Measurements from ENCODE around the gene ADAMTS5. TPM values are rescaled to one million over a fixed set of nuclear protein-coding genes. Genes with fewer than 3 reads are reported as not detected.

ADAMTS5 gene
- total RNA-seq, 1 donor from 2014 or later, result 8.1 TPM

DNA sequence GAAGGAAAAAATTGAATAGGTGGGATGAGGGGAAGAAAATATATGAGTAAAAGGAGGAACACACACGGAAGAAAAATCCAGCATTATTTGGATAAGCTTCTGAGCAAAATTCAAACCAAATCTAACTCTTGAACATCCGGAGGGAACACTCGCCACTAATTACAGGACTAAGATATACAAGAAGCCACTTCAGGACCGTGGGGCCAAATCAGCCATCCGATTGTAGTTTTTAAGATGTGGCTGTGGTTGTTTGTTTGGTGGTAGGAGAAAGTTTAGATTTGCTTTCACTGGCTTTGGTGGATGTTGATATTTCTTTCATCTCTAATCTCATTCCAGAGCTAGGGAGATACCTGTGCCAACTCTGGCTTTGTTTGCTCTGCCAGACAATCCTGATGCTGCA is 78.0 kb downstream of the ADAMTS5 start:
- H3K4me1 Mint-ChIP-seq (ENCODE audit: unreplicated experiment), result no peaks in the 10 kb centered on the region
- H3K9me3 Mint-ChIP-seq, result peaks cover 9% of the 10 kb centered on the region
- H3K36me3 Mint-ChIP-seq, result peaks cover 3% of the 10 kb centered on the region
- no peak overlapping the region for H3K4me3 Mint-ChIP-seq
- peaks cover 3% of the 10 kb centered on the region for H3K27me3 Mint-ChIP-seq
- no peak overlapping the region for H3K27ac Mint-ChIP-seq
- no peak for DNase-seq (ENCODE audit: extremely low spot score, unreplicated experiment)
- TF ChIP-seq, protein P1, sequence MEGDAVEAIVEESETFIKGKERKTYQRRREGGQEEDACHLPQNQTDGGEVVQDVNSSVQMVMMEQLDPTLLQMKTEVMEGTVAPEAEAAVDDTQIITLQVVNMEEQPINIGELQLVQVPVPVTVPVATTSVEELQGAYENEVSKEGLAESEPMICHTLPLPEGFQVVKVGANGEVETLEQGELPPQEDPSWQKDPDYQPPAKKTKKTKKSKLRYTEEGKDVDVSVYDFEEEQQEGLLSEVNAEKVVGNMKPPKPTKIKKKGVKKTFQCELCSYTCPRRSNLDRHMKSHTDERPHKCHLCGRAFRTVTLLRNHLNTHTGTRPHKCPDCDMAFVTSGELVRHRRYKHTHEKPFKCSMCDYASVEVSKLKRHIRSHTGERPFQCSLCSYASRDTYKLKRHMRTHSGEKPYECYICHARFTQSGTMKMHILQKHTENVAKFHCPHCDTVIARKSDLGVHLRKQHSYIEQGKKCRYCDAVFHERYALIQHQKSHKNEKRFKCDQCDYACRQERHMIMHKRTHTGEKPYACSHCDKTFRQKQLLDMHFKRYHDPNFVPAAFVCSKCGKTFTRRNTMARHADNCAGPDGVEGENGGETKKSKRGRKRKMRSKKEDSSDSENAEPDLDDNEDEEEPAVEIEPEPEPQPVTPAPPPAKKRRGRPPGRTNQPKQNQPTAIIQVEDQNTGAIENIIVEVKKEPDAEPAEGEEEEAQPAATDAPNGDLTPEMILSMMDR (conservative IDR thresholded peaks at IDR 0.05), result no peak

GRCh38 chr21:26888256-26888655 is 78.6 kb downstream of the ADAMTS5 start:
- Mint-ChIP-seq H3K27ac (no peak overlapping the region), H3K4me3 (no peak overlapping the region), H3K27me3 (peaks cover 3% of the 10 kb centered on the region), H3K4me1 (ENCODE audit: unreplicated experiment) (no peaks in the 10 kb centered on the region), H3K36me3 (peaks cover 3% of the 10 kb centered on the region), H3K9me3 (peaks cover 9% of the 10 kb centered on the region)
- TF ChIP-seq, protein P1 (conservative IDR thresholded peaks at IDR 0.05), result no peak
- no peak for DNase-seq (ENCODE audit: extremely low spot score, unreplicated experiment)

DNA sequence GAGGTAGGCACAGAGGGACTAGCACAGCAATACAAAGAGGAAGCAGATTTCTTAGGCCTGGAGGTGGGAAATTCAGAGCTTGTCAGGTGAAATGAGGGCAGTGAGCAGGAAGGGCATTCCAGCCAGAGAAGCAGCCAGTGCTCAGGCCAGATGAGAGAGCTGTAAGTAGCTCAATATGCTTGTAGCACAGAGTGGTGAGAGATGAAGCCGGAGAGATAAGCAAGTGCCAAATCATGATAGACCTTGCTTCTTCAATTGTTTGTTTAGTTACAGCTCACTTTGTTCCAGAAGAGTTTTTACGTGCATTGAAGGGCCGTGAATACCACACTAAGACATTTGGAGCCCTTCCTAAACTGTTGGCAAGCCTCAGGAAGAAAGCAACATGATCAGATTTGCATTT is 79.6 kb downstream of the ADAMTS5 start:
- Mint-ChIP-seq H3K27me3 (peaks cover 3% of the 10 kb centered on the region), H3K4me1 (ENCODE audit: unreplicated experiment) (no peaks in the 10 kb centered on the region), H3K27ac (no peak overlapping the region), H3K36me3 (peaks cover 3% of the 10 kb centered on the region), H3K9me3 (peaks cover 9% of the 10 kb centered on the region), H3K4me3 (no peak overlapping the region)
- no peak for DNase-seq (ENCODE audit: extremely low spot score, unreplicated experiment)
- TF ChIP-seq, protein P1 (conservative IDR thresholded peaks at IDR 0.05), result no peak

DNA sequence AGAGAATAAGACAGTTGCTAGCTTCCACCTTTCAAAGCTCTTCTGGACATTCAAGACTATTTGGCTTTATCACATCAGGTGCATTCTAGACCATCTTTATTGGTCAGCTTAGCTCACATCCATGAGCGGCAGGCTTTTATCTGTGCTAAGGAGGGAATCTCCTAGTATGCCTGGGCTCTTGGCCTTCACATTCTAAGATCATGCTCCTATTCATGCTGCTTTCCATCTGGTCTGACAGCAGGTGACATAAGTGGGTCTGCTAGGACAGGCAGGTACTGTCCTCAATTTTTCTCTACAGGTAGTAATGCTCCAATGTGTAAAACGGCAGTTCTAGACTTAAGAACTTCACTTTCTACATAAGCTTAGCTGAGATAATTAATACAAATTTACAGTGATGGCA is 82.5 kb downstream of the ADAMTS5 start:
- H3K27me3 Mint-ChIP-seq, result peaks cover 3% of the 10 kb centered on the region
- H3K36me3 Mint-ChIP-seq, result peaks cover 3% of the 10 kb centered on the region
- peaks cover 9% of the 10 kb centered on the region for H3K9me3 Mint-ChIP-seq
- no peak overlapping the region for H3K27ac Mint-ChIP-seq
- TF ChIP-seq, protein P1 (conservative IDR thresholded peaks at IDR 0.05), result no peak
- no peak for DNase-seq (ENCODE audit: extremely low spot score, unreplicated experiment)
- no peak overlapping the region for H3K4me3 Mint-ChIP-seq
- peaks cover 4% of the 10 kb centered on the region for H3K4me1 Mint-ChIP-seq (ENCODE audit: unreplicated experiment)

DNA sequence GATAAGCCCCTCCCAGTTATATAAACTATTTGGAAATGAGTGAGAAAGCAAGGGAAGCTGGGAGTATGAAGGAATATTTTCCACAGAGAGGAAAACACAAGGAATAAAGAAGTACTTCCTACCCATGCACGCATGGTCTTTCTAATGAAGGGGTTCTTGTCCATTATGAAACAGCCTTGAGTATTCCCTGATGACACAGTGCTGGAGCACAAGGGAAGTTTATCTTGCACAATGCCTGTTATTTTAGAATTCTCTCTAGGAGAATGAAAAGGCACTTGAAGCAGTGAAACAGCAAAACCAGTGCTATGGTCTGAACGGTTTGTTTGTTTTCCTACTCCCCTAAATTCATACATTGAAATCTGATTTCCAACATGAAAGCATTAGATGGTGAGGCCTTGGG is 83.1 kb downstream of the ADAMTS5 start:
- Mint-ChIP-seq H3K4me3 (no peak overlapping the region), H3K27me3 (peaks cover 3% of the 10 kb centered on the region), H3K36me3 (peaks cover 3% of the 10 kb centered on the region), H3K4me1 (ENCODE audit: unreplicated experiment) (peaks cover 4% of the 10 kb centered on the region), H3K9me3 (peaks cover 9% of the 10 kb centered on the region), H3K27ac (no peak overlapping the region)
- TF ChIP-seq, protein P1 (conservative IDR thresholded peaks at IDR 0.05), result no peak
- DNase-seq (ENCODE audit: extremely low spot score, unreplicated experiment), result no peak

Data from type B pancreatic cell (in vitro differentiated cells).